Measurements from ENCODE around the gene INO80C. TPM values are rescaled to one million over a fixed set of nuclear protein-coding genes. Genes with fewer than 3 reads are reported as not detected.

Gene INO80C
- total RNA-seq, 2 experiments from 2014 or later = 17.3 to 21.7 TPM

- Mint-ChIP-seq H3K4me1 (peaks cover 3% of the 10 kb centered on the region), H3K9me3 (peaks cover 6% of the 10 kb centered on the region), H3K4me3 (no peak overlapping the region), H3K36me3 (peaks cover 4% of the 10 kb centered on the region), H3K27me3 (peaks cover 5% of the 10 kb centered on the region), H3K27ac (no peak overlapping the region)
- ATAC-seq (ENCODE audit: low read depth) (no peak), DNase-seq (no peak)
- POLR2A ChIA-PET = no interaction called here
These were observed 61.6 kb downstream of the INO80C start for GRCh38 chr18:35436076-35436649.

GRCh38 chr18:35435401-35435800 is 62.4 kb downstream of the INO80C start:
- DNase-seq = no peak
- Mint-ChIP-seq H3K27me3 (peaks cover 5% of the 10 kb centered on the region), H3K9me3 (peaks cover 6% of the 10 kb centered on the region)

GRCh38 chr18:35432565-35433001 is 65.2 kb downstream of the INO80C start:
- ATAC-seq (ENCODE audit: low read depth) = no peak
- no peak overlapping the region for H3K27ac Mint-ChIP-seq
- H3K9me3 Mint-ChIP-seq = peaks cover 6% of the 10 kb centered on the region
- H3K4me3 Mint-ChIP-seq = no peak overlapping the region
- peaks cover 4% of the 10 kb centered on the region for H3K36me3 Mint-ChIP-seq
- POLR2A ChIA-PET = interaction anchor here (0.5 kb wide), 1 partner anchor 89 kb away, joined by 3 read pairs; no protein-coding TSS in a partner anchor
- H3K27me3 Mint-ChIP-seq = peaks cover 5% of the 10 kb centered on the region
- peaks cover 3% of the 10 kb centered on the region for H3K4me1 Mint-ChIP-seq
- DNase-seq = no peak

More at GRCh38 chr18:35435401-35435800, 62.4 kb downstream of the INO80C start:
- Mint-ChIP-seq H3K4me1 (peaks cover 3% of the 10 kb centered on the region), H3K27ac (no peak overlapping the region), H3K36me3 (peaks cover 4% of the 10 kb centered on the region), H3K4me3 (no peak overlapping the region)
- no peak for ATAC-seq (ENCODE audit: low read depth)
- POLR2A ChIA-PET = no interaction called here

GRCh38 chr18:35431374-35431741 is 66.4 kb downstream of the INO80C start:
- H3K4me3 Mint-ChIP-seq = no peak overlapping the region
- DNase-seq (no peak), ATAC-seq (ENCODE audit: low read depth) (no peak)
- H3K9me3 Mint-ChIP-seq = peaks cover 6% of the 10 kb centered on the region
- POLR2A ChIA-PET = no interaction called here
- H3K27me3 Mint-ChIP-seq = peaks cover 5% of the 10 kb centered on the region
- H3K4me1 Mint-ChIP-seq = peaks cover 3% of the 10 kb centered on the region
- H3K36me3 Mint-ChIP-seq = peaks cover 4% of the 10 kb centered on the region
- H3K27ac Mint-ChIP-seq = no peak overlapping the region

- H3K9me3 Mint-ChIP-seq = peaks cover 6% of the 10 kb centered on the region
- peaks cover 4% of the 10 kb centered on the region for H3K27me3 Mint-ChIP-seq
- ATAC-seq (ENCODE audit: low read depth) = no peak
- no peak overlapping the region for H3K27ac Mint-ChIP-seq
- peaks cover 3% of the 10 kb centered on the region for H3K4me1 Mint-ChIP-seq
- POLR2A ChIA-PET = no interaction called here
- peaks cover 4% of the 10 kb centered on the region for H3K36me3 Mint-ChIP-seq
- no peak overlapping the region for H3K4me3 Mint-ChIP-seq
- no peak for DNase-seq
These were observed 66.9 kb downstream of the INO80C start for GRCh38 chr18:35430721-35431373.

GRCh38 chr18:35426786-35427185 is 71.0 kb downstream of the INO80C start:
- H3K27me3 Mint-ChIP-seq = peaks cover 2% of the 10 kb centered on the region
- no peak overlapping the region for H3K4me3 Mint-ChIP-seq
- POLR2A ChIA-PET = no interaction called here
- H3K9me3 Mint-ChIP-seq = no peaks in the 10 kb centered on the region
- no peaks in the 10 kb centered on the region for H3K36me3 Mint-ChIP-seq
- H3K27ac Mint-ChIP-seq = no peak overlapping the region
- DNase-seq (no peak), ATAC-seq (ENCODE audit: low read depth) (no peak)
- H3K4me1 Mint-ChIP-seq = no peaks in the 10 kb centered on the region

- Mint-ChIP-seq H3K27me3 (peaks cover 2% of the 10 kb centered on the region), H3K27ac (no peak overlapping the region), H3K4me3 (no peak overlapping the region), H3K9me3 (no peaks in the 10 kb centered on the region), H3K36me3 (no peaks in the 10 kb centered on the region), H3K4me1 (no peaks in the 10 kb centered on the region)
- no peak for DNase-seq
- POLR2A ChIA-PET = no interaction called here
- no peak for ATAC-seq (ENCODE audit: low read depth)
These were observed 73.4 kb downstream of the INO80C start for GRCh38 chr18:35424356-35424755.

- Mint-ChIP-seq H3K36me3 (no peaks in the 10 kb centered on the region), H3K4me3 (no peak overlapping the region), H3K27ac (no peak overlapping the region), H3K27me3 (peaks cover 2% of the 10 kb centered on the region), H3K4me1 (no peaks in the 10 kb centered on the region), H3K9me3 (peaks cover 6% of the 10 kb centered on the region)
- ATAC-seq (ENCODE audit: low read depth) = no peak
- DNase-seq = no peak
- POLR2A ChIA-PET = no interaction called here
These were observed 75.5 kb downstream of the INO80C start for GRCh38 chr18:35422237-35422636.

- Mint-ChIP-seq H3K4me3 (no peak overlapping the region), H3K36me3 (no peaks in the 10 kb centered on the region), H3K27ac (no peak overlapping the region), H3K4me1 (peaks cover 12% of the 10 kb centered on the region), H3K9me3 (peaks cover 8% of the 10 kb centered on the region), H3K27me3 (peaks cover 2% of the 10 kb centered on the region)
- no peak for ATAC-seq (ENCODE audit: low read depth)
- DNase-seq = no peak
- POLR2A ChIA-PET = no interaction called here
These were observed 79.2 kb downstream of the INO80C start for GRCh38 chr18:35418610-35419009.

Other genes starting within 250 kb of the INO80C start
- gene ZSCAN30, start 207.7 kb downstream of the INO80C start, total RNA-seq = 10 to 100 TPM; 18.8 to 23.5 TPM
- gene ZNF24, start 153.5 kb downstream of the INO80C start, total RNA-seq = 10 to 100 TPM; 63.2 to 66.4 TPM
- gene ZNF396, start 120.6 kb downstream of the INO80C start, total RNA-seq = 1 to 10 TPM; 1.9 to 2.8 TPM
- 10 to 100 TPM; 33.1 to 38.3 TPM for gene GALNT1, start 83.8 kb upstream of the INO80C start, total RNA-seq

Measured in activated naive CD8-positive, alpha-beta T cell treated with anti-CD3 and anti-CD28 coated beads, Interleukin-2, amount 10 ng/mL, durations not matched to agents 7 days and 5 days (primary cell).